SKM-1 (cell line): ENCODE measurements around the gene SOX5.

Experiments
- DNase-seq: peaks from one replicate; lab custom pipeline; 2025; ENCODE audit not compliant: unreplicated experiment; lab: John Stamatoyannopoulos, UW

SOX5 gene

DNA sequence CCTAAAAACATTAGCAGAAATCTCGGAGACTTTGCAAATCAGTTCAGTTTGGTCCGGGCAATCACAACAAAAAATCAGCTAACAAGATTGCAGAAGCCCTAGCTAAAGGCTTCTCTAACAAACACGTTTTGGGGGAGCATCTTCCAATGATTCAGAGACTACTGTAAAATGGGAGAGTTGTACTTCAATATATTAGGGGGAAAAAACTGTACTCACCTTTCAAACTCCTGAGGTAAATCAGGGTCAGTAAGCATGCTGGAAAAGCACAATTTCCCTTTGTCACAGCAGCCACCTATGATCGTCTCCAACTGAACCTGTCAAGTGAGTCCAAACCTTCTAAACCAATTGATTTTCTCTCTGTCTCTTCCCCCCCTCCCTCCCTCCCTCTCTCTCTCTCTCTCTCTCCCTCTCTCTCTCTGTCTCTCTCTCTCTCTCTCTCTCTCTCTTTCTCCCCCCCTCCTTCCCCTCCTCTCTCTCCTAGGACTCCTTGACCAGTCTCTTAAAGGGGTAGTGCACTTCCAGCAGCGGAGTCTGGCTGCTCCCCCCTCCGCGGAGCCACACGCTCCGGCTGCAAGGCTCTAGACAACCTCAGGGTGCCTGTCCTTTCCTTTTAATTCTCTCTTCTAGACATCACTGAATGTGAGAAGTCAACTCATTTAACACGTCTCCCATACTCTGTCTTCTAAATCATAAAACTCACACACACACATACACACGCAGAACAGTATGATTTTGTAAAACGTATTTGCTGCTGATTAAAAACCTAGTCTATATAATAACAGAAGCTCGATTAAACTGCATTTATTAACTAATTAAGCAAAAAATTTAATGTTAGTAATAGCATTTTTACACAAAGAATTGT lies at the start of gene SOX5:
Gene SOX5, minus strand, starts transcription at position 323 of the 862 bp plus-strand sequence. Its CDS starts 69 bp downstream, at position 254.
- no peak for DNase-seq

- DNase-seq = no peak
These were observed 37.6 kb upstream of the SOX5 start for GRCh38 chr12:23987046-23987445.

- DNase-seq = no peak
These were observed 31.4 kb upstream of the SOX5 start for GRCh38 chr12:23980826-23981225.

DNA sequence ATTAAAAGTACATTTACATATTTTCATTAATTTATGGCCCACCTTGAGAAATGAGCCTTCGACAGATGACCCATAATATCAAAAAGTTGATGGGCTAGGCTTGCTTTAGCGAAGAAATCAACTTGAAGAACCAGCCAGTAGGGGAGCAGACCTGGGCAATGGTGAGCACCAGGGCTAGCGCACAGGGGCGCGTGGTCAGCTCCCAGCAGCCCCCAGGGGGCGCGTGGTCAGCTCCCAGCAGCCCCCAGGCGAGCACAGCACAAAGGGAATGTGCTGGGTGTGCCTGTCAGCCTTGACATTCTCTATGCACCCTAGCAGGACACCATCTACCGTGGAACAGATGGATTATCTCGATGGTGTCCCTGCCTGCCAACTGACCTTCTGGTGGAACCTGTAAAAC lies 15.3 kb upstream of the SOX5 start:
- no peak for DNase-seq

- DNase-seq = no peak
These were observed 10.4 kb upstream of the SOX5 start for GRCh38 chr12:23959826-23960225.

DNA sequence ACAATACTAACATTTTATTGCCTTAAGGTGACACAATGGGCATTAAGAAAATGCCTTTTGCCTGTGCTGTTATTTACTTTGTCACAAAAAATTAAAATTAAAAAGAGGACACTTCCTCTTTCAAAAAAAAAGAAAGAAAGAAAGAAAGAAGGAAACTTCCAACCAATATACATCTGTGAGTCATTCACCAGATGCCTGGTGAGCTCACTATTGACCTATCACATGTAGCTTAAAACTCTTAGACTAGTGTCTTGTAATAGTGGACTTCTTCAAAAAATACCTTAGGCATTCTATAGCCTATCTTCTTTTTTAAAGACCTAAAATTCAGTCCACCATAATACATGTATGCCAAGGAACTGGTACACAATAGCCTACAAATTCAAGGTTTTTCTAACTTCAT lies 4.9 kb upstream of the SOX5 start:
- no peak for DNase-seq

DNA sequence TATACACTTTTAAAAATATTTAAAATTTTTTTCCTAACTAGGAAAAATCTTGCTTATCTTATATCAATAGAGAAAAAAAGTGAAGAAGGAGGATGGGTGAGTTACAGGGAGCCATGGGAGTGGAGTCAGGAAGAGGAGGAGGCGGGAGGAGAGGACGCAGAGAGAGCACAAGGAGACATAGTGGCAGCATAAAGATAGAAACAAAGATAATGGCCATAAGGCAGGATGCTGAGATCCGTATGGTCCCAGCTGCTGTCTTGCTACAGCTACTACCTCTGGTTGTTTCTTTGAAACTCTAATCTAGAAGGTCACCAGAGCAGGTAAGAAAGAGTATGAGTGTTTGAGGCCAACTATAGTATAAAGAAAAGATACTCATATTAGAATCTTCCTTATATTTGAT lies 2.6 kb upstream of the SOX5 start:
- no peak for DNase-seq

DNA sequence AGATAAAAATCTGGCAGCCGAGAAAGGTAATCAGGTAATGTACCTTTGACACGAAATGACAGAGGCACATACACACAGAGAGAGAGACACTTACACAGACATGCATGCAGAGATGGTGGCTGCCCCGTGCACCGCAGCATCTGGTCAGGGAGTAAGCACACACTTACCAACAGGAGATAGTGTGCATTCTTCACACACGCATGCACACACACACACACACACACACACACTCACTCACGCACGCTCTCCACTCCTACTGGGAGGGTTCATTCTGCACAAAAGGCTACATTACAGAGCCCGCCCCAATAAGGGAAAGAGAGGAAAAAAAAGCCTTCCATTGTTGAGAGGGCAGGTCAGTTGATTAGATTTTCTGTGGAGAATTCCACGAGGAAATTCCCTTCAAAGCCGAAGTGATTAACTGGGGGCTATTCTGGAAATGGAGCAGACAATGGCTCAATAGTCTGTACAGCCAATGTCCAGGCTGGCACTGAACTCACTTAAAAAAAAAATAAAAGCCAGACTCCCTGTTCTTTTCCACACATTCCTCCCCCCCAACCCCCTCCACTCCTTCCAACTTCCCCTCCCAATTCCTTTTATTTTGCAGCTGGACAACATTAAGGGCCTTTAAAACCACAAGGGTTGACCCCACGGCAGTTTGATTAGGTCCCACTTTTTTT lies 1.4 kb upstream of the SOX5 start:
- DNase-seq = no peak

DNA sequence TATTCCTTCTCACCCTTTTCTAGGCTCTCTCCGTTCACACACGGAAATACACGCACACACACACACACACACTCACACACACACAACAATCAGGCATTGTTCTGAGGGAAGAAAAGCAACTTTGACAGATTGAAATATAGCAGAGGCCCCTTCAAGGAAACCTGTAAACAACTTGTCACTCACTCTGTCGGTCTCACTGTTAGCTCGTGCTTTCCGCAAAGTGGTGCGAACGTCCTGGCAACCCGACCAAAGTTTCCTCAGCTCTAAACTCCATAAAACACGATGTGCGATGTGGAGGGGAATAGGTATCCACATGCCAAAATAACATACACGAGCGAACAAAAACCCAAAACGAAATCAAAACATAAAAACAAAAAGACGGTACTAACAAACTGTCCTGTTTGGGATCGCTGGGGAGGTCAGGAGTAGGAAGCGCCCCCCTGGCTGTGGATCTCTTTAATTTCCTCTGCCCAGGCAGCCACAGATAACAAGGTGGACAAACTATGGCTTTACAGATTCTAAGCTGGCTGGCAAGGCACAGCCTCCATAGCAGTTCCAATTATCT lies 822 bp upstream of the SOX5 start:
- no peak for DNase-seq

DNA sequence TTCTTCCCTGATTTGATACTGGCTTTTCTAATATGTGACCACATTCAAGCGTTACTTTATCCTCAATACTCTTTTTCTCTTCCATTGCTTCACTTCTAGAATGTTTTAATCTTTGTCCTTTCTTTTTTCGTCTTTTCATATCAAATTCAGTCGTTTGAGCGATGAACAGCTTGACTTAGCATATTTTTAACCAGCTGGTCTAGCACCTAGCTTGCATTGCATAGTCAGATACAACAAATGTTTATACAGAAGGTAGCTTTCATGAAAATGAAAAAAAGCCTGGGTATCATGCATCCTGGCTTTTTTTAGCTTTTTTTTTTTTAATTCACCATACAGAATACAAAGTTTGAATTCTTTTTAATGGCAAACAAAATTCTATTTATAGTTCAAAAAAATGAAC lies 1.2 kb downstream of the SOX5 start:
- DNase-seq = no peak

GRCh38 chr12:23947395-23947794 lies 2.1 kb downstream of the SOX5 start:
- no peak for DNase-seq

GRCh38 chr12:23945249-23945648 lies 4.2 kb downstream of the SOX5 start:
- DNase-seq = no peak

- no peak for DNase-seq
These were observed 5.4 kb downstream of the SOX5 start for GRCh38 chr12:23944067-23944466.

DNA sequence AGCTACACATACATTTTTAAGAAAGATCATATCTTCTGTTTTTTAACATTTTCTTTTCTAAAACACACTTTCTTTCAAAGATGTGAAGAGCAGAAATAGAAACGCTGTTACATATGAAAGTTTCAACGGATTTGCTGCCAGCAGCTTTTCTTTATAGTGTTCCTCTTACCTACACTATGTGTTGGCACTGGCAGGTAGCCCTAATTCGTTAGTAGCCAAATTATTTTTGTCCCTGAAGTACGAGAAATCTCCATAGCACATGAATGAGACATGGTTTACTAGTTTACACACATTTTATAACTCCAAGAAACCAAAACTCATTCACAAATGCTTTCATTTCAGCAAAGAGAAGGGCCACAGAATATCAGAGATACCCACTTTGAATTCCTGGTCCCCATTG lies 6.6 kb downstream of the SOX5 start:
- no peak for DNase-seq

- no peak for DNase-seq
These were observed 7.7 kb downstream of the SOX5 start for GRCh38 chr12:23941780-23942179.

DNA sequence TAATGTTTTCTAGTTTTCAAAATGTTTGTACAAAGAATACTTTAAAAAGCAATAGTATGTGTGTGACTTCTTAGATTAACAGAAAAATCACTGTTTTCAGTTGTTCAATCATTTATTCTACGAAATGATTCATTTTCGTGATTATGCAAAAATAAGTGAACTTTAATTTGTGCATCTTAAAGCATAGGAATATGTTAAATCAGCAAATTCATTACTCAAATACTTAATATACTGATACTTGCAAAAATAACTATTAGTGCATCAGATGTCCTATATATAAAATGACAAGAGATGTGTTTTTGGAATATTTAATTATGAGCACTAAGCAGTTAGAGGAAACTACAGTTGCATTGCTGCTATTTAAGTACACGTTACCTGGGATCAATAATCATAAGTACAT lies 11.0 kb downstream of the SOX5 start:
- no peak for DNase-seq

DNA sequence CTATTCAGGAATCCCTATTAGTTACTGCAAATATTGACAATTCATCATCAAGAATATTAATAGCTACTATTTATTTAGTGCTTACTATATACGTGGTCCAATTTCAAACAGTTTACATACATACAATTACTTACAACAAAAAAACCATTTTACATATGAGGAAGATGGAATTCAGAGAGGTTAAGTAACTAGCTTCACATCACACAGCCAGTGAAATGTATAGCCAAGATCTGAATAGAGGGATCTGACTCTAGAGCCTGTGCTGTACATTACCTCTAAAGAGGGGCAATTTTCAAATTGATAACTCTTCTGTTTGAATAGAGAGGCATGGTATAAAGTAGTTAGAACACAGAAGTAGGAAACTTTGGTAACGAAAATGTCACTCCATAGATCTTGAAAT lies 18.3 kb downstream of the SOX5 start:
- no peak for DNase-seq

DNA sequence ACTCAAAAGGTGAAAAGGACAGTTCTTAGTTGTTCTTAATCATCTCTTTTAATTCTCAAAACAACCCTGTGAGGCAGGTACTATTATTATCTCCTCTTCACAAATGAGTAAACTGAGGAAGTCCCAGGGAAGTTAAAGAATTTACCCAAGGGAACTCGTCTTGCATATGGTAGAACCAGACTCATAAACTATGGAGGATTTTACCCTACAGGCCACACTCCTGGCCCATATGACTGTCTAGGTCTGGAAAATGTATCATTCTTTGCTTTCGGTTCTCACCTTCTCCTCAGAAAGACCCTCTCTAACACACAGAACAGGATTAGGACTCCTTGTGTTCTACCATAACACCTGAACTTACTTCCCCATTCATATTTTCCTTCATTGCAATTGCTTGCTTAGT lies 18.9 kb downstream of the SOX5 start:
- DNase-seq = no peak

GRCh38 chr12:23929906-23930305 lies 19.6 kb downstream of the SOX5 start:
- no peak for DNase-seq

- DNase-seq = no peak
These were observed 21.6 kb downstream of the SOX5 start for GRCh38 chr12:23927907-23928306.

DNA sequence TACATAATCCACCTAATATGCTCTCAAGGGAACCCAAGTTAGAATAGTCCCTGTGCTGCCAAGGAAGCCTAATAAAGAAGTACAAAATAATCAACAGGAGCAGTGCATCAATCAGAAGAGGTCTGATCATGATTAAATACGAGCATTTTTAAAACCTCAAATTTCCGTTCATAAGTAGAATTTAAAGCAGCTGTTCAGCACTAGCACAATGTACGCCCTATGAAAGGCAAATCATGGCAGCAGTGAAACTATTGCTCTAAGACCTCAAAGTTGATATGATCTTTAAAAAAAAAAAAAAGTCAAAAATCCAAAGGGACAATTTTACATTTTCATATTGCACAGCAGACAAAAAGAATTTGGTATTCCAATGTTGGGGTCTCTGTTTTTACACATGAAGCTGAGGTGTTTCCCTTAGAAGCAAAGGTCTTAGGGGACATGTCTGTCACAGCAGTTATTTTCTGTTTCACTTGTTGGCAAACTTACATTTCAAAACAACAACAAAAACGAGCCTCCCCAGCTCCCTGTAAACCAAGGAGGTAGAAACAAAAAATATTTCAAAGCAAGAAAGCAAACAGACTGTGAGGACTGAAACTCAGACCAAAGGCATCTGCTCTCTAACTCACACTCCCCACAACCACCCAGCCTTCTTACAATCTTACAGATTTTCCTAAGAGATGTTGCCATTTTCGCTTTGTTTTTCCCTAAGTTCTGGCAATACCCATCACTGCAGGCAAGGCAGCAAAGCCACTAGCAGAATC lies 28.2 kb downstream of the SOX5 start:
- DNase-seq = no peak
